Measurements from ENCODE around the gene VPS33A.
"Not testable (repeated sequence)": the region's sequence is repeated elsewhere in the genome, so short reads cannot be mapped to it uniquely, and the experiment has no call there.

VPS33A gene

DNA sequence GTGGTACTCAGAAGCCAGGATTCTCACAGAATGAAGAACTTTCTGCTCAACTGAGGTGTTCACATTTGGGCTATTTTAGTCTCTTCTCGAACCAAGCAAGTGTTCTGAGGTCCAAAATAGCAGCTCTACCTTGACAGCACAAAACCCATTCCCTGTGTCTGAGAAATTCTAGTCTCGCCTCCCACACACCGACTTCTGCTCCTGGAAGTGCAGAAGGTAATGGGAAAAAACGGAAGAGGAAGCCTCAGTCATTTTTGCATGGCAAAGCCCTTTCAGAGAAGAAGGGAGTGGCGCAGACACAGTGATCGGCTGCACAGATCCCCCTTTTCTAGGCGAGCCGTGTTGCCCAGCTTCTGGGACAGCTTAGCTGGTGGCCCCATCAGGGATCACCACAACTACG, 31.2 kb upstream of the VPS33A start:
- Histone ChIP-seq H3K4me3 (ENCODE audit: extremely low read depth, insufficient read depth, low read length, poor library complexity, severe bottlenecking) (no peak overlapping the region), H3K27ac (ENCODE audit: low read depth, low read length, severe bottlenecking) (no peak overlapping the region), H3K9me3 (ENCODE audit: control insufficient read depth, low read length) (no peaks in the 10 kb centered on the region), H3K36me3 (ENCODE audit: control insufficient read depth, insufficient read depth, low read length) (peaks cover 38% of the 10 kb centered on the region), H3K4me1 (ENCODE audit: control insufficient read depth, insufficient read depth, low read length, poor library complexity, severe bottlenecking) (no peaks in the 10 kb centered on the region)
- WGBS, 2 experiments (ENCODE audit: insufficient coverage in 2 of 2) = 93 to 98% methylated on average over 9 of the region's 9 CpGs

DNA sequence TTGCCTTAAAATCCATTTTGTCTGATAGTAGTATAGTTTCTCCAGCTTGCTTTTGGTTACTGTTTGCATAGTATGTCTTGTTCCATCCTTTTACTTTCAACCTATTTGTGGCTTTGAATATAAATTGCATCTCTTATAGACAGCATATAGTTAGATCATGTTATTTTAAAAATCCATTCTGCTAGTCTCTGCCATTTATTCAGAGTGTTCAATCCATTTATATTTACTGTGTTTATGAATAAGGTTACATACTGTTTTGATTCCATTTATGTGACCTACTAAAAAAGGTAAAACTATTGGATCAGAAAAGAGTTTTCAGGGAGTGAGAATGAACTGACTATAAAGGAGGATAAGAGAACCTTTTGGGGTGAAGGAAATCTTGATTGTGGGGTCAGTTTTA, 29.6 kb upstream of the VPS33A start:
- H3K36me3 ChIP-seq (ENCODE audit: control insufficient read depth, insufficient read depth, low read length) = peaks cover 50% of the 10 kb centered on the region

DNA sequence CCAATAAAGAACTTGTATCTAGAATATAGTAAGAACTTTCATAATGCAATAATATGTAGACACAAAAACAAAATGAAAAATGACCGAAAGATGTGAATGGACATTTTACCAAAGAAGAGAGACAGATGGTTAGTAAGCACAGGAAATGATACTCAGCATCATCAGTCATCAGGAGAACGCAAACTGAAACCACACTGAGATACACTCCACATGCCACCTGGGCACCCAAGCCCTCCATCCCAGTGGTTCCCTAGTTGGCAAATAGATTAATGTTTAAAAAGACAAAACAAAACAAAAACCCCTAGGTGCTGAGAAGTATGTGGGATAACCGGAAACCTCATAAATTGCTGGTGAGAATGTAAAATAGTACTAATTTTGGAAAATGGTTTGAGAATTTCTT, 26.8 kb upstream of the VPS33A start:
- Histone ChIP-seq H3K4me3 (ENCODE audit: extremely low read depth, insufficient read depth, low read length, poor library complexity, severe bottlenecking) (no peak overlapping the region), H3K9me3 (ENCODE audit: control insufficient read depth, low read length) (no peaks in the 10 kb centered on the region), H3K36me3 (ENCODE audit: control insufficient read depth, insufficient read depth, low read length) (peaks cover 37% of the 10 kb centered on the region), H3K27ac (ENCODE audit: low read depth, low read length, severe bottlenecking) (no peak overlapping the region), H3K4me1 (ENCODE audit: control insufficient read depth, insufficient read depth, low read length, poor library complexity, severe bottlenecking) (no peaks in the 10 kb centered on the region)
- 100% methylated on average over 1 of the region's 3 CpGs; no CpG with 5 or more reads in 1 of the 2 experiments for WGBS, 2 experiments (ENCODE audit: insufficient coverage in 2 of 2)

More for the DNA sequence above, 29.6 kb upstream of the VPS33A start:
- H3K9me3 ChIP-seq (ENCODE audit: control insufficient read depth, low read length) = no peaks in the 10 kb centered on the region
- no peak overlapping the region for H3K27ac ChIP-seq (ENCODE audit: low read depth, low read length, severe bottlenecking)
- no peaks in the 10 kb centered on the region for H3K4me1 ChIP-seq (ENCODE audit: control insufficient read depth, insufficient read depth, low read length, poor library complexity, severe bottlenecking)
- H3K4me3 ChIP-seq (ENCODE audit: extremely low read depth, insufficient read depth, low read length, poor library complexity, severe bottlenecking) = no peak overlapping the region

DNA sequence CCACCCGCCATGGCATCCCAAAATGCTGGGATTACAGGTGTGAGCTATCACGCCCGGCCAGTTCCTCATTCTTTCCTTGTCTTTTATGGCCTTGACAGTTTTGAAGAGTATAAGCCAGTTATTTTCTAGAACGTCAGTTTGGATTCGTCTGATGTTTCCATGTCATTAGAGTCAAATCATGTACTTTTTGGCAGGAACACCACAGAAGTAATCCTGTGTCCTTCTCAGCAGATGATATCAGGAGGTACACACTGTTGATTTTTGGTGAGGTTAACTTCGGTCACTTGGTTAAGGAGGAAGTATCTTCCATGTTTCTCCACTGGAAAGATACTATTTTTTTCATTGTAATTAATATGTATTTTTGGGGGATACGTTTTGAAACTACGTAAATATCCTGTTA, 25.1 kb upstream of the VPS33A start:
- H3K4me1 ChIP-seq (ENCODE audit: control insufficient read depth, insufficient read depth, low read length, poor library complexity, severe bottlenecking) = no peaks in the 10 kb centered on the region
- H3K27ac ChIP-seq (ENCODE audit: low read depth, low read length, severe bottlenecking) = no peak overlapping the region
- 88 to 100% methylated on average over 3 to 5 of the region's 8 CpGs for WGBS, 2 experiments (ENCODE audit: insufficient coverage in 2 of 2)

DNA sequence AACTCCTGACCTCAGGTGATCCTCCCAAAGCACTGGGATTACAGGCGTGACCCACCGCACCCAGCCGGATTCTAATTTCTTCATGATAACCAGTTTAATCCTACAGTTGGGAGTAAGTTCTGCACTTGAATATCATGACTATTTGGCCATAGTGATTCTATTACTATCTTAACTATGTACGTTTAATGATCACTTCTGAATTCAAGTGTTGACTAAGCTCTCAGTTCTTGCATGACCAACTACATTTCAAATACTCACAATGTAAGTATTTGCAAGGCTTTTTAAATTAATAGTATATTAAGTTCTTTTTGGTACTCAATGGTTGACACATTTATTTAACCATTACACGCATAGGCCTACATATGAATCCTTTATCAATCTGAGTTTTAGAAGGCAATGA, 17.4 kb upstream of the VPS33A start:
- no CpG with 5 or more reads among the region's 5 CpGs for WGBS, 2 experiments (ENCODE audit: insufficient coverage in 2 of 2)

More for the DNA sequence above, 25.1 kb upstream of the VPS33A start:
- H3K9me3 ChIP-seq (ENCODE audit: control insufficient read depth, low read length) = no peaks in the 10 kb centered on the region
- no peak overlapping the region for H3K4me3 ChIP-seq (ENCODE audit: extremely low read depth, insufficient read depth, low read length, poor library complexity, severe bottlenecking)
- H3K36me3 ChIP-seq (ENCODE audit: control insufficient read depth, insufficient read depth, low read length) = peaks cover 24% of the 10 kb centered on the region

DNA sequence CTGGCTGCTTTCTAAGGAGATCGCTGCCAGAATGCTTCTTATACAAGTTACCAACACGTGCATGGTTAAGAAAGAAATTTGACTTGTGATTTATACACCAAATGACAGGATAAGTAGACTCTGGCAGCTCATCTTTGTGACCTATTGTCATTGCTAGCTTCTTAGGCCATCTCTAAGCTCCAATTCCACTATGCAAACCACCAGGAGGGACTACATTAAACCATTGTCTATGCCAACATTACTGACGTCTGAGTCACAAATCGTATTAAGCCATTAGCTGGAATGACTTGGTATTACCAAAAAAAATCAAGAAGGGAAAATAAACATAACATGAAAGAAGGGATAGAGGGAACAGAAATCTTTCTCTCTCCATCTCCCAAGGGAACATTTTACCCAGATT, 15.8 kb upstream of the VPS33A start:
- Histone ChIP-seq H3K9me3 (ENCODE audit: control insufficient read depth, low read length) (no peaks in the 10 kb centered on the region), H3K4me3 (ENCODE audit: extremely low read depth, insufficient read depth, low read length, poor library complexity, severe bottlenecking) (no peak overlapping the region), H3K27ac (ENCODE audit: low read depth, low read length, severe bottlenecking) (no peak overlapping the region), H3K36me3 (ENCODE audit: control insufficient read depth, insufficient read depth, low read length) (peaks cover 20% of the 10 kb centered on the region), H3K4me1 (ENCODE audit: control insufficient read depth, insufficient read depth, low read length, poor library complexity, severe bottlenecking) (peaks cover 17% of the 10 kb centered on the region)
- 81% methylated on average over 2 of the region's 4 CpGs; no CpG with 5 or more reads in 1 of the 2 experiments for WGBS, 2 experiments (ENCODE audit: insufficient coverage in 2 of 2)

More for the DNA sequence above, 17.4 kb upstream of the VPS33A start:
- Histone ChIP-seq H3K36me3 (ENCODE audit: control insufficient read depth, insufficient read depth, low read length) (peaks cover 4% of the 10 kb centered on the region), H3K27ac (ENCODE audit: low read depth, low read length, severe bottlenecking) (no peak overlapping the region), H3K9me3 (ENCODE audit: control insufficient read depth, low read length) (no peaks in the 10 kb centered on the region), H3K4me3 (ENCODE audit: extremely low read depth, insufficient read depth, low read length, poor library complexity, severe bottlenecking) (no peak overlapping the region), H3K4me1 (ENCODE audit: control insufficient read depth, insufficient read depth, low read length, poor library complexity, severe bottlenecking) (peaks cover 17% of the 10 kb centered on the region)

DNA sequence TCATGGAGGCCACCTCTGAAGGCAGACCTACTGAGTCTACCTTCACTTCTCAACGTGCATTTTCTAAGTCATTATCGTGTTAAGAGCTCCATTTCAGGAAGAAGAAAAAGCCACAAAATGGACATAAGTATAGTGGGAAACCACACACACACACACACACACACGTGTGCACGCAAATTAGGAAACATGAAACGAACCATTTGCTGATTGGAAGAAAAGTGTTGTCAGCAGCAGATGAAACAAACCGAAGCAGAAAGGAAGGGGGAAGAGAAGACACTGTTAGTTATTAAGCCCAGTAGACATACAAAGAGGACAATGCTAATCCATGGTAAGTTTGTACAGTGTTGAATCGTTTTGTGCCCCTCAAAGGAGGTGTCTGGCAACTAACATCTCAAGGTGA, 9.9 kb upstream of the VPS33A start:
- 98 to 100% methylated on average over 2 to 3 of the region's 7 CpGs for WGBS, 2 experiments (ENCODE audit: insufficient coverage in 2 of 2)
- Histone ChIP-seq H3K27ac (ENCODE audit: low read depth, low read length, severe bottlenecking) (no peak overlapping the region), H3K9me3 (ENCODE audit: control insufficient read depth, low read length) (no peaks in the 10 kb centered on the region), H3K36me3 (ENCODE audit: control insufficient read depth, insufficient read depth, low read length) (peaks cover 56% of the 10 kb centered on the region), H3K4me1 (ENCODE audit: control insufficient read depth, insufficient read depth, low read length, poor library complexity, severe bottlenecking) (peaks cover 10% of the 10 kb centered on the region), H3K4me3 (ENCODE audit: extremely low read depth, insufficient read depth, low read length, poor library complexity, severe bottlenecking) (no peak overlapping the region)

DNA sequence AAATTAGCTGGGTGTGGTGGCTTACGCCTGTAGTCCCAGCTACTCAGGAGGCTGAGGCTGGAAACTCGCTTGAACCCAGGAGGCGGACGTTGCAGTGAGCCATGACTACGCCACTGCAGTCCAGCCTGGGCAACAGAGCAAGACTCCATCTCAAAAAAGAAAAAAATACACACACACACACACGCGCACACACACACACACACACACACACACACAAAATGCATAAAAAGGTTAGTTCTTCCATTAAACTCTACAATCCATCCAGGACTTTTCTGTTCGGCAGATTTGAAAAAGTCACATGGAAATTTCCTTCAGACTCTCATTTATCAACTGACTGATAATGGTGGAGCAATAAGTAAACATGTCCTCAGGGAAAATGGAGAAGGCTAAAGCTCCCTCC, 9.2 kb upstream of the VPS33A start:
- peaks cover 8% of the 10 kb centered on the region for H3K4me1 ChIP-seq (ENCODE audit: control insufficient read depth, insufficient read depth, low read length, poor library complexity, severe bottlenecking)
- H3K9me3 ChIP-seq (ENCODE audit: control insufficient read depth, low read length) = no peaks in the 10 kb centered on the region
- no peak overlapping the region for H3K27ac ChIP-seq (ENCODE audit: low read depth, low read length, severe bottlenecking)
- no peak overlapping the region for H3K4me3 ChIP-seq (ENCODE audit: extremely low read depth, insufficient read depth, low read length, poor library complexity, severe bottlenecking)
- H3K36me3 ChIP-seq (ENCODE audit: control insufficient read depth, insufficient read depth, low read length) = peaks cover 59% of the 10 kb centered on the region
- 80 to 96% methylated on average over 1 to 4 of the region's 8 CpGs for WGBS, 2 experiments (ENCODE audit: insufficient coverage in 2 of 2)

DNA sequence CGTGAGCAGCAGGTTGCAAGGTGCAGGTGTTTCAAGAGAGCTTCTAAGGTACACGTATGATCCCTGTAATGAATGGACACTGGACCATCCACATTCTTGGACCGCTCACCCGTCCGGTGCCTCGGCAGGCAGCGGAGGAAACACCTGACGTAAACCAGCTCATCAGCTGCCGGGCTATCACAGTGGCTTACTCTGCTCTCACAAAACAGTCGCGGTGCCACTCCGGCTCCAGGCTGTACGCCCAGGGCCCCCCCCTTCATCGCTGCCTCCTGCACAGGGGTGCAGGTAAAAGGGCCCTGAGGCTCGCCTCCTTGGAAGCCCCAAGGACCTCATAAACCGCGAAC, 436 bp downstream of the VPS33A start:
- Histone ChIP-seq H3K4me1 (ENCODE audit: control insufficient read depth, insufficient read depth, low read length, poor library complexity, severe bottlenecking) (peaks cover 5% of the 10 kb centered on the region), H3K27ac (ENCODE audit: low read depth, low read length, severe bottlenecking) (peak overlapping the region; percentile 81), H3K4me3 (ENCODE audit: extremely low read depth, insufficient read depth, low read length, poor library complexity, severe bottlenecking) (peak overlapping the region; percentile 85), H3K9me3 (ENCODE audit: control insufficient read depth, low read length) (no peaks in the 10 kb centered on the region), H3K36me3 (ENCODE audit: control insufficient read depth, insufficient read depth, low read length) (peaks cover 30% of the 10 kb centered on the region)
- 2 to 3% methylated on average over 14 to 17 of the region's 17 CpGs for WGBS, 2 experiments (ENCODE audit: insufficient coverage in 2 of 2)

DNA sequence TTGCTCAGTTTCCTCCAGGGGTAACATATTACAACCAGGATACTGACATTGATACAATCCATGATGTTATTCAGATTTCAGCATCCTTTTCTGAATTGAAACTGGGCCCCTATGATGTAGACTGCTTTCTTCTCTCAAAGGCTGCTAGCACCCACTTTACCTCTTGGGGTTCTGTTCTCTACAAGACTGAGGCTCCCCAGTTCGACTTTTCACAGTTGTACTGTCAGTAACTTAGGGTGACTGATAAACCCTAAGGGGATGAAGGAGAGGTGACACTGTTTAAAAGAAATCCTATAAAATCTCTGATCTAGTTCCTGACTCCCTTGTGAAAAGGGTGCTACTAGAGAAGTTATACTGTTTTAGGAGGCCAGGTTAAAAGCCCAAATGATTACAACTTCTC, 818 bp downstream of the VPS33A start:
- Histone ChIP-seq H3K27ac (ENCODE audit: low read depth, low read length, severe bottlenecking) (no peak overlapping the region), H3K9me3 (ENCODE audit: control insufficient read depth, low read length) (no peaks in the 10 kb centered on the region), H3K4me3 (ENCODE audit: extremely low read depth, insufficient read depth, low read length, poor library complexity, severe bottlenecking) (peak overlapping the region; percentile 85), H3K36me3 (ENCODE audit: control insufficient read depth, insufficient read depth, low read length) (peaks cover 33% of the 10 kb centered on the region), H3K4me1 (ENCODE audit: control insufficient read depth, insufficient read depth, low read length, poor library complexity, severe bottlenecking) (peaks cover 5% of the 10 kb centered on the region)
- 80% methylated on average over 1 of the region's 1 CpG; no CpG with 5 or more reads in 1 of the 2 experiments for WGBS, 2 experiments (ENCODE audit: insufficient coverage in 2 of 2)

DNA sequence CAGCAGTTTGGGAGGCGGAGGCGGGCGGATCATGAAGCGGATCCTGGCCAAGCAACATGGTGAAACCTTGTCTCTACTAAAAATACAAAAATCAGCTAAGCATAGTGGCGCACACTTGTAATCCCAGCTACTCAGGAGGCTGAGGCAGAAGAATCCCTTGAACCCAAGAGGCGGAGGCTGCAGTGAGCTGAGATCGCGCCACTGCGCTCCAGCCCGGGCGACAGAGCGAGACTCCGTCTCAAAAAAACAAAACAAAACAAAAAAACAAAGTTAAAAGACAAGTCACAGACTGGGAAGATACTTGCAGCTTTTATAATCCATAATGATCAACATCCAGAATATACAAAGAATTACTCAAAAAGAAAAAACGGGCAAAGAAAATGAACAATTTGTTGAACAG, 5.6 kb downstream of the VPS33A start:
- WGBS, 2 experiments (ENCODE audit: insufficient coverage in 2 of 2) = 96 to 100% methylated on average over 5 to 9 of the region's 14 CpGs
- H3K36me3 ChIP-seq (ENCODE audit: control insufficient read depth, insufficient read depth, low read length) = peaks cover 78% of the 10 kb centered on the region
- H3K9me3 ChIP-seq (ENCODE audit: control insufficient read depth, low read length); H3K4me3 ChIP-seq (ENCODE audit: extremely low read depth, insufficient read depth, low read length, poor library complexity, severe bottlenecking); H3K27ac ChIP-seq (ENCODE audit: low read depth, low read length, severe bottlenecking); H3K4me1 ChIP-seq (ENCODE audit: control insufficient read depth, insufficient read depth, low read length, poor library complexity, severe bottlenecking): not testable (repeated sequence)
